IMR-90 (cell line): ENCODE results near the gene PLXNA4. TPM values are rescaled to one million over a fixed set of nuclear protein-coding genes. Genes with fewer than 3 reads are reported as not detected.

Experiments
- ATAC-seq: fragments of 200-7000 bp; cut with Tn5 transposase; 2 replicates; pipeline ENCODE4 v1.9.1; 2020; ENCODE audit warnings: low read depth, mild to moderate bottlenecking, moderate library complexity
- BruUV-seq: library from RNA; stranded (reverse); fragments of 400-500 nt; replicated peaks from 2 replicates; lab custom pipeline; 2021; lab: Mats Ljungman, UMichigan
- CTCF ChIA-PET: fragments of 300-600 bp; formaldehyde crosslinking; extraction: SDS; loops from one replicate; lab custom pipeline; 2021; ENCODE audit warnings: antibody characterized with exemption; lab: Yijun Ruan, JAX
- POLR2A ChIA-PET: fragments of 300-600 bp; sonication (Branson Sonifier 250); formaldehyde crosslinking; loops from one replicate; lab custom pipeline; 2022; ENCODE audit warnings: antibody characterized with exemption; ENCODE audit not compliant: unreplicated experiment; lab: Charles Lee
- DNase-seq: peaks from one replicate; pipeline ENCODE4 v3.0.0; 2013
- H2AFZ ChIP-seq: replicated peaks from 2 replicates; pipeline ENCODE3; 2013; ENCODE audit warnings: low read length, mild to moderate bottlenecking; ENCODE audit not compliant: poor library complexity
- H2AK5ac ChIP-seq: 2 replicates; pipeline ENCODE4 v1.6.1; 2013; ENCODE audit warnings: low read depth, low read length, inconsistent platforms
- H2AK9ac ChIP-seq: replicated peaks from 2 replicates; pipeline ENCODE3; 2013; ENCODE audit warnings: mild to moderate bottlenecking, low read depth, low read length, moderate library complexity; ENCODE audit not compliant: poor library complexity
- H2BK120ac ChIP-seq: 2 replicates; pipeline ENCODE4 v1.6.1; 2013; ENCODE audit warnings: low read depth, low read length, inconsistent platforms
- H2BK15ac ChIP-seq: 3 replicates; pipeline ENCODE4 v1.6.1; 2013; ENCODE audit warnings: low read depth, low read length, inconsistent platforms
- H2BK20ac ChIP-seq: 2 replicates; pipeline ENCODE4 v1.6.1; 2013; ENCODE audit warnings: low read depth, mild to moderate bottlenecking, inconsistent platforms, low read length, moderate library complexity
- H2BK5ac ChIP-seq: 2 replicates; pipeline ENCODE4 v1.6.1; 2013; ENCODE audit warnings: mild to moderate bottlenecking, low read depth, low read length, inconsistent platforms; ENCODE audit not compliant: poor library complexity, severe bottlenecking
- H3K14ac ChIP-seq: replicated peaks from 2 replicates; pipeline ENCODE4 v1.6.1; 2013; ENCODE audit warnings: low read depth, low read length, inconsistent platforms
- H3K18ac ChIP-seq: 2 replicates; pipeline ENCODE4 v1.6.1; 2013; ENCODE audit warnings: low read depth, low read length, control low read depth
- H3K23ac ChIP-seq: 2 replicates; pipeline ENCODE4 v1.6.1; 2013; ENCODE audit warnings: low read depth, low read length, inconsistent platforms
- H3K27ac ChIP-seq: 2 replicates; pipeline ENCODE4 v1.5.1; 2013; ENCODE audit warnings: mild to moderate bottlenecking, control low read depth, low read length; ENCODE audit not compliant: insufficient read depth
- H3K27me3 ChIP-seq: 2 replicates; pipeline ENCODE4 v1.6.1; 2013; ENCODE audit warnings: low read length; ENCODE audit not compliant: control insufficient read depth, insufficient read depth
- H3K36me3 ChIP-seq: 2 replicates; pipeline ENCODE4 v1.6.1; 2013; ENCODE audit warnings: low read length, mixed read lengths; ENCODE audit not compliant: control insufficient read depth, insufficient read depth
- H3K4ac ChIP-seq: 2 replicates; pipeline ENCODE4 v1.6.1; 2013; ENCODE audit warnings: low read depth, low read length, inconsistent platforms
- H3K4me1 ChIP-seq: 2 replicates; pipeline ENCODE4 v1.6.1; 2013; ENCODE audit warnings: low read length, mixed read lengths; ENCODE audit not compliant: control insufficient read depth, insufficient read depth
- H3K4me2 ChIP-seq: 2 replicates; pipeline ENCODE4 v1.6.1; 2013; ENCODE audit warnings: low read depth, mild to moderate bottlenecking, control low read depth, low read length, moderate library complexity
- H3K4me3 ChIP-seq: 2 replicates; pipeline ENCODE4 v1.5.1; 2013; ENCODE audit warnings: low read depth, mild to moderate bottlenecking, control low read depth, low read length, moderate library complexity; ENCODE audit not compliant: insufficient read depth
- H3K56ac ChIP-seq: 2 replicates; pipeline ENCODE4 v1.6.1; 2013; ENCODE audit warnings: low read length, inconsistent platforms; ENCODE audit not compliant: insufficient read depth; ENCODE audit errors: extremely low read depth
- H3K79me1 ChIP-seq, 2 experiments: 2 replicates each; pipeline ENCODE4 v1.6.1; 2013; ENCODE audit warnings: low read length in 2 of 2, inconsistent platforms in 1 of 2, low read depth in 1 of 2
- H3K9ac ChIP-seq: 2 replicates; pipeline ENCODE4 v1.6.1; 2013; ENCODE audit warnings: low read depth, low read length, control low read depth
- H3K9me1 ChIP-seq: 2 replicates; pipeline ENCODE4 v1.6.1; 2013; ENCODE audit warnings: low read length, inconsistent platforms; ENCODE audit not compliant: insufficient read depth
- H3K9me3 ChIP-seq: 2 replicates; pipeline ENCODE4 v1.6.1; 2013; ENCODE audit warnings: low read length; ENCODE audit not compliant: control insufficient read depth, insufficient read depth
- H4K20me1 ChIP-seq: 2 replicates; pipeline ENCODE4 v1.6.1; 2013; ENCODE audit warnings: low read length, inconsistent platforms; ENCODE audit not compliant: insufficient read depth
- H4K5ac ChIP-seq: 2 replicates; pipeline ENCODE4 v1.6.1; 2013; ENCODE audit warnings: mild to moderate bottlenecking, low read depth, low read length, control low read depth
- H4K8ac ChIP-seq, 2 experiments: 2 replicates each; pipeline ENCODE4 v1.6.1; 2013; ENCODE audit warnings: low read depth in 2 of 2, low read length in 2 of 2, control low read depth in 1 of 2, inconsistent platforms in 1 of 2
- H4K91ac ChIP-seq: 2 replicates; pipeline ENCODE4 v1.6.1; 2013; ENCODE audit warnings: low read depth, low read length, inconsistent platforms; ENCODE audit not compliant: insufficient read depth
- CHD1 ChIP-seq: IDR thresholded peaks from 2 replicates; pipeline ENCODE4 v1.6.1; 2012; ENCODE audit warnings: low read depth, low read length, improper control_type of control experiment
- ELK1 ChIP-seq: fragments of 150-350 bp; IDR thresholded peaks from 2 replicates; pipeline ENCODE4 v1.6.1; 2016; ENCODE audit warnings: low read depth, mild to moderate bottlenecking, low read length, moderate library complexity, borderline replicate concordance
- MAZ ChIP-seq: IDR thresholded peaks from 2 replicates; pipeline ENCODE4 v1.6.1; 2012; ENCODE audit warnings: low read depth, mild to moderate bottlenecking, low read length, improper control_type of control experiment, moderate library complexity, borderline replicate concordance
- RAD21 ChIP-seq: IDR thresholded peaks from 2 replicates; pipeline ENCODE4 v1.6.1; 2012; ENCODE audit warnings: low read length, improper control_type of control experiment
- RCOR1 ChIP-seq: IDR thresholded peaks from 2 replicates; pipeline ENCODE4 v1.6.1; 2012; ENCODE audit warnings: mild to moderate bottlenecking, low read length, improper control_type of control experiment; ENCODE audit not compliant: insufficient replicate concordance
- WGBS, 2 experiments: methylation state at CpG; one replicate each; pipeline versions ENCODE4 v1.1.5 to v1.1.7; 2013; ENCODE audit warnings: missing lambda C conversion rate in 2 of 2; ENCODE audit not compliant: insufficient read length in 1 of 2; ENCODE audit errors: extremely low coverage in 2 of 2; 5-methylcytosine and 5-hydroxymethylcytosine counted together
- dilution Hi-C: fragments of 300-500 bp; cut with HindIII; formaldehyde crosslinking; loops from one replicate; pipeline ENCODE4 v1.14.3; 2018; ENCODE audit warnings: low sequenced_read_pairs; ENCODE audit not compliant: unreplicated experiment
- in situ Hi-C: fragments of 300-500 bp; cut with MboI; formaldehyde crosslinking; loops from 3 replicates; pipeline ENCODE4 v1.14.3; 2019; ENCODE audit warnings: low sequenced_read_pairs, inconsistent platforms, mixed read lengths
- intact Hi-C: fragments of 100-400 bp; cut with micrococcal nuclease; formaldehyde crosslinking; loops from 2 replicates; pipeline ENCODE4 v1.10.0; 2022
- polyA plus RNA-seq, 3 experiments: library from polyadenylated mRNA; depleted of rRNA; stranded (reverse); fragments of >200 nt; gene quantifications; 2 replicates each; pipeline ENCODE4 v1.2.3, GENCODE V29; 2012; ENCODE audit warnings: low replicate concordance in 1 of 3
- total RNA-seq: library from RNA; depleted of rRNA; stranded (reverse); fragments of >200 nt; gene quantifications from 2 replicates; pipeline ENCODE4 v1.2.3, GENCODE V29; 2012
- TF ChIP-seq, protein P1 (sequence below): conservative IDR thresholded peaks from 2 replicates; pipeline ENCODE4 v1.5.1; 2012; ENCODE audit warnings: mild to moderate bottlenecking, low read depth, low read length, improper control_type of control experiment

PLXNA4 gene
- total and polyA plus RNA-seq, 2 of the 4 experiments (the other 2 are of a cell fraction) = under 0.01 TPM

GRCh38 chr7:132417103-132417906, 159.0 kb downstream of the PLXNA4 start:
- no peak overlapping the region for H2BK20ac ChIP-seq
- H4K8ac ChIP-seq = no peak overlapping the region
- no peak overlapping the region for H3K14ac ChIP-seq
- H2AK5ac ChIP-seq = no peak overlapping the region
- in situ Hi-C loops = no loop called here
- H2AFZ ChIP-seq = no peak overlapping the region
- no peak overlapping the region for H3K56ac ChIP-seq
- no peak overlapping the region for H3K23ac ChIP-seq
- H3K18ac ChIP-seq = no peak overlapping the region
- ATAC-seq (no peak), DNase-seq (no peak)
- no peaks in the 10 kb centered on the region for H3K79me1 ChIP-seq
- no peak overlapping the region for H3K4ac ChIP-seq
- no peaks in the 10 kb centered on the region for H3K4me1 ChIP-seq
- no peak overlapping the region for H2BK120ac ChIP-seq
- no peak overlapping the region for H3K4me2 ChIP-seq
- ChIA-PET POLR2A (no interaction called here), CTCF (no interaction called here)
- H3K9ac ChIP-seq = no peak overlapping the region
- 60% methylated on average over 2 of the region's 9 CpGs; no CpG with 5 or more reads in 1 of the 2 experiments for WGBS, 2 experiments
- H3K27ac ChIP-seq = no peak overlapping the region
- TF ChIP-seq RAD21 (no peak), ELK1 (no peak), RCOR1 (no peak), MAZ (no peak), CHD1 (no peak)
- TF ChIP-seq, protein P1, sequence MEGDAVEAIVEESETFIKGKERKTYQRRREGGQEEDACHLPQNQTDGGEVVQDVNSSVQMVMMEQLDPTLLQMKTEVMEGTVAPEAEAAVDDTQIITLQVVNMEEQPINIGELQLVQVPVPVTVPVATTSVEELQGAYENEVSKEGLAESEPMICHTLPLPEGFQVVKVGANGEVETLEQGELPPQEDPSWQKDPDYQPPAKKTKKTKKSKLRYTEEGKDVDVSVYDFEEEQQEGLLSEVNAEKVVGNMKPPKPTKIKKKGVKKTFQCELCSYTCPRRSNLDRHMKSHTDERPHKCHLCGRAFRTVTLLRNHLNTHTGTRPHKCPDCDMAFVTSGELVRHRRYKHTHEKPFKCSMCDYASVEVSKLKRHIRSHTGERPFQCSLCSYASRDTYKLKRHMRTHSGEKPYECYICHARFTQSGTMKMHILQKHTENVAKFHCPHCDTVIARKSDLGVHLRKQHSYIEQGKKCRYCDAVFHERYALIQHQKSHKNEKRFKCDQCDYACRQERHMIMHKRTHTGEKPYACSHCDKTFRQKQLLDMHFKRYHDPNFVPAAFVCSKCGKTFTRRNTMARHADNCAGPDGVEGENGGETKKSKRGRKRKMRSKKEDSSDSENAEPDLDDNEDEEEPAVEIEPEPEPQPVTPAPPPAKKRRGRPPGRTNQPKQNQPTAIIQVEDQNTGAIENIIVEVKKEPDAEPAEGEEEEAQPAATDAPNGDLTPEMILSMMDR = no peak
- BruUV-seq = no TSS peak
- H2BK5ac ChIP-seq = no peak overlapping the region
- H3K4me3 ChIP-seq = no peak overlapping the region
- no peaks in the 10 kb centered on the region for H3K27me3 ChIP-seq
- dilution Hi-C loops = no loop called here
- H2BK15ac ChIP-seq = no peak overlapping the region
- no peaks in the 10 kb centered on the region for H3K9me3 ChIP-seq
- H3K36me3 ChIP-seq = no peaks in the 10 kb centered on the region
- H2AK9ac ChIP-seq = no peak overlapping the region
- no peak overlapping the region for H4K5ac ChIP-seq
- H4K20me1 ChIP-seq = no peaks in the 10 kb centered on the region
- H3K9me1 ChIP-seq = no peaks in the 10 kb centered on the region
- intact Hi-C loops = no loop called here
- H4K91ac ChIP-seq = no peak overlapping the region
